Astrocyte of the cerebellum (primary cell): Measurements from ENCODE around the gene GPC4.

Experiments used
- DNase-seq: peaks from one replicate; pipeline ENCODE4 v3.0.0-alpha.2; 2011; ENCODE audit warnings: low read depth
- H3K4me3 ChIP-seq: 2 replicates; pipeline ENCODE4 v1.5.1; 2011; ENCODE audit warnings: mild to moderate bottlenecking, low read depth, low read length, moderate library complexity
- in situ Hi-C: cut with HindIII; loops from 2 replicates; pipeline ENCODE4 v1.10.0; 2017; ENCODE audit warnings: low sequenced_read_pairs
- TF ChIP-seq, protein P1 (sequence below): IDR thresholded peaks from 2 replicates; pipeline ENCODE4 v1.5.1; 2012; ENCODE audit warnings: low read length, low read depth, moderate library complexity, mild to moderate bottlenecking; ENCODE audit errors: missing control alignments

GPC4 gene

DNA sequence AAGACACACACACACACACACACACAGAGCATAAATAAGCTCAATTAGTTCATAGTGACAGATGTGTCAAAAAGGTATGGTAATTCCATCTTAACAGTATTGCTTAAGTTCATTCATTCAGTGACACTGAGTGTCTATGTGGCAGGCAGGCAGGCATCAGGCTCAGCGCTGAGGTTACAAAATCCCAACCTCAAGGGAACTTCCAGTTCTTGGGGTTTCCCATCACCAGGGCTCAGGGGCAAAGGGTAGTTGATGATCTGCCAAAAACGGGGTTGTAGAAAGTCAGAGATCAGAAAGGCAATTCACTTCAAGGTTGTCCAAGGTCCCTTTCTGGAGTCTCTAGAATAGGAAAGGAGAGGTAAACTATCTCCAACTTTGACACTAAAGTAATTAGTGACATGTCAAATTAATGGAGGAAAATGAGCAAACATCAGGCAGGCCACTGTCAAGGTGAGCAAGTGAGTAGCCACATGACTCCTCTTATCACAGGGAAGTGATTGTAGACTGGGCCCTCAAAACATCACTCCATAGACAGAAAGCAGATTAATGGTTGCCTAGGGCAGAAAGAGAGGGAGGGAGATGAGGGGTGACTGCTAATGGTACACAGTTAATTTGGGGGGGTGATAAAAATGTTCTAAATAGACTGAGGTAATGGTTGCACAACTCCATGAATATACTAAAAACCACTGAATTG, 41.8 kb downstream of the GPC4 start:
- in situ Hi-C loops: no loop called here
- TF ChIP-seq, protein P1, sequence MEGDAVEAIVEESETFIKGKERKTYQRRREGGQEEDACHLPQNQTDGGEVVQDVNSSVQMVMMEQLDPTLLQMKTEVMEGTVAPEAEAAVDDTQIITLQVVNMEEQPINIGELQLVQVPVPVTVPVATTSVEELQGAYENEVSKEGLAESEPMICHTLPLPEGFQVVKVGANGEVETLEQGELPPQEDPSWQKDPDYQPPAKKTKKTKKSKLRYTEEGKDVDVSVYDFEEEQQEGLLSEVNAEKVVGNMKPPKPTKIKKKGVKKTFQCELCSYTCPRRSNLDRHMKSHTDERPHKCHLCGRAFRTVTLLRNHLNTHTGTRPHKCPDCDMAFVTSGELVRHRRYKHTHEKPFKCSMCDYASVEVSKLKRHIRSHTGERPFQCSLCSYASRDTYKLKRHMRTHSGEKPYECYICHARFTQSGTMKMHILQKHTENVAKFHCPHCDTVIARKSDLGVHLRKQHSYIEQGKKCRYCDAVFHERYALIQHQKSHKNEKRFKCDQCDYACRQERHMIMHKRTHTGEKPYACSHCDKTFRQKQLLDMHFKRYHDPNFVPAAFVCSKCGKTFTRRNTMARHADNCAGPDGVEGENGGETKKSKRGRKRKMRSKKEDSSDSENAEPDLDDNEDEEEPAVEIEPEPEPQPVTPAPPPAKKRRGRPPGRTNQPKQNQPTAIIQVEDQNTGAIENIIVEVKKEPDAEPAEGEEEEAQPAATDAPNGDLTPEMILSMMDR: no peak
- DNase-seq: no peak
- no peak overlapping the region for H3K4me3 ChIP-seq

DNA sequence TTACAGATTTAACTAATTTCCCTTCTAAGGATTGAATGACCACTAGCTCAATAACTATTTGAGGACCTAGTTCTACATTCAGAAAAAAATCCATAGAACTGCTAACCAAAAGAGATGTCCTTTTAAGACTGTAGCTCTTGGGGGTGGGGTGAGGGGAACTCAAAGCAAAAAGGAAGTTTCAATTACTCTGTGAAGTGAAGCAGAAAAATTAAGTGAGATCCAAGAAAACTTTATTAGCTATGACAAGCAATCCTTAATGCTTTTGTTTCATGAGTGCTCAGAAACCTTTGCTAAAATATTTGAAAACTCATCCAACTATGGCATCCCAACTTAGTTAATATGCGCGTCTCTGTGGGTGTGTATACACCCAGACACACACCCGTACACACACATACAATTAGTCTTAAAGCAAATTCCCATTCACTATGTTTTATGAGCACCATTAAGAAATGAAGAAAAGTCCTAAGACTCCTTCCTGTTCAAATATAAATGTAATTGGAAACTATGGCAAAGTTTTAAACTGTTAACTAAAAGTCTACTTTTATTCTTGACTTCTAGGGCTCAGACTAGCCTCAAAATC, 44.5 kb downstream of the GPC4 start:
- no peak overlapping the region for H3K4me3 ChIP-seq
- in situ Hi-C loops: no loop called here
- no peak for DNase-seq
- TF ChIP-seq, protein P1: no peak

DNA sequence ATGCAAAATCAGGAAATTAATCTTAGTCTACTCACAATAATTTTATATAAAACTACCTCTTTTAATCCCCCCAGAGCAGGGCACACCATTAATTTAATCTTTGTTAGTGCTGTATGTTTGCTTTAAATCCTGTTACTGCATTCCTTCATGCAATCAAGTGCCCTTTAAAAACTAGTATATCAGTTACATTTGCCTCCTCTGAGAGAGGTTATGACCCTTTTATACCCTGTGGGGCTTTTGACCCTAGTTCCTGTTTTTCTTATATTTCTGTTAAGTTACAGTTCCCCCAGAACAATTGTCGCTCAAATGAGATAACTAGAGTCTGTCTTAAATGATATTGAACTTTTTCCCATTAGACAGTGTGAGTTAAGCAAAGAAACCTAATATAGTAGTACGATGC, 46.2 kb downstream of the GPC4 start:
- no peak for DNase-seq
- in situ Hi-C loops: no loop called here
- TF ChIP-seq, protein P1: no peak
- no peak overlapping the region for H3K4me3 ChIP-seq

DNA sequence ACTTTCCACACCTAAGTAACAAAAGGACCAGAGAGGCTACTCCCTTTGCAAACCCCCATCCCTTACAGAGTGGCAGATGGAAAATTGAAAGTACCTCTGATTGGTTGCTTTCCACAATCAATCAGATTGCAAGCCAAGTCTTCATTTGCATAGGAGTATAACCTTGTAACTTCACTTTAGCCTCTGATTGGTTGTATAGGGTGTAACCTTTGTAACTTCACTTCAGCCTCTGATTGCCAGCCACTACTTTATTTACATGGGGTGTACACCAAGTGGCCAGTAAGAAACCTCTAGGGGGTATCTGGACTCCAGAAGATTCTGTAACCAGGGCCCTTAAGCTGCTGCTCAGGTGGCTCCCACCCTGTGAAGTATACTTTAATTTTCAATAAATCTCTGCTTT, 48.6 kb downstream of the GPC4 start:
- TF ChIP-seq, protein P1: no peak
- DNase-seq: no peak
- in situ Hi-C loops: no loop called here
- no peak overlapping the region for H3K4me3 ChIP-seq

DNA sequence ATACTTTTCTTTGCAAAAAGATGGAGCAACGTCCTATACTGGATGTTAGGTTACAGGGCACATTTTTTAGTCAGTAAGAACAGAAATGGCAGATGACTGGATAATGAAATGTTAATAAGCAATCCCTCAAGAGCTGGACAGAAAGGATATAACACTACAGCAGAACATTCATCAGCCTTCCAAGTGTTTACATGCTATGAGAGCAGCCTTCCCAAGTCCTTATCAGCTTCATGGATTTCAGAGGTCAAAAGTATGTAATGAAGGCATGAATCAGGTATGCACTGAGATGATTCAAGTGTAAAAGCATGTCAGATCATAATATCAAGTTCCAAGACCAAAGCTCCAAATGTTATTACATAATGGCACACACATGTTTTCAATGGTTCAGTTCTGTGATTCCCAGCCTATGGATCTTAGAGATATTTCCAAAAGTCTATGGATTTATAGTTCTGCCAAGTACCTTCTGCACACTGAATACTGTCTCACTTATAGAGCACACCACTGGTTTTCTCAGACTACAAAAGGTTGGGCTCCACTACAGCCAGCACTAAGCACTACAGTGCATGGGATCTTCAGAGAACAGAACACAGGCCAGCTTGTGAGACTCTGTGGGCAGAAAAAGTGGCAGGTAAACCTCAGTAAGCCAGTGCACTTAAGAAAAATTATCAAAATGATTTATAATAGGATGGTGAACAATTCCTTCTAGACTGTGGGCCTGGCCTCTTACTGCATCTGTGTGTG, 49.2 kb downstream of the GPC4 start:
- in situ Hi-C loops: no loop called here
- no peak for DNase-seq
- no peak overlapping the region for H3K4me3 ChIP-seq
- TF ChIP-seq, protein P1: no peak

DNA sequence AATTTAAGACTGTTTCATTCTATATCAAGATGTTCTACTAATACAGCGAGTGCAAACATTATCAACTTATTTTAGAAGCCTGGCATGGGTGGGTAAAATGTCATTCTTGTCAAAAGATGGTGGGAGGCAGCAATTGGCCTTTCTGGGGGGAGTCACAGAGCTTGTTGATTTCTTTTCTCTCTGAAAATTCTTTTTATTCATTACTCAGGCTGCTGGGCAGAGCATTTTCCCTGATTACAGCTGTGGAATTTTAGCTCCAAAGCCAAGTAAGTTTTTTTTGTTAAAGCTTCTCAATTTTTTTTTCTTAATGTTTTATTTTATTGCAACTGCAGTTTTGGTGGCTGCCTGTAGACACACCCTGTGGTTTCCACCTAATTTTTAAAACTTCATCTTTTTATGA, 50.4 kb downstream of the GPC4 start:
- no peak for DNase-seq
- no peak overlapping the region for H3K4me3 ChIP-seq
- TF ChIP-seq, protein P1: no peak
- in situ Hi-C loops: no loop called here
